ENCODE measurements around the gene LENG9. TPM values are rescaled to one million over a fixed set of nuclear protein-coding genes. Genes with fewer than 3 reads are reported as not detected.
A peak's percentile ranks its signal among the peaks of the same experiment; 100 is the strongest.
"Not testable (repeated sequence)": the region's sequence is repeated elsewhere in the genome, so short reads cannot be mapped to it uniquely, and the experiment has no call there.

The LENG9 gene
- total and polyA plus RNA-seq, 2 of the 13 experiments (the other 11 are each of a cell fraction or from before 2014, with no cell fraction given), result 0.75 to 2.9 TPM

GRCh38 chr19:54509200-54509940 lies 45.8 kb upstream of the LENG9 start:
- intact Hi-C loops (cut with micrococcal nuclease; ENCODE audit: unreplicated experiment); DNase-seq (ENCODE audit: low spot score): not testable (repeated sequence)
- 0% methylated on average over 2 of the region's 21 CpGs for WGBS (ENCODE audit: low lambda C conversion rate)

GRCh38 chr19:54508487-54508886 lies 44.9 kb upstream of the LENG9 start:
- H3K9ac ChIP-seq (ENCODE audit: insufficient read depth, low read depth, low read length); POLR2A ChIA-PET; intact Hi-C loops (cut with micrococcal nuclease; ENCODE audit: unreplicated experiment); H3K36me3 ChIP-seq (replicated peaks in 1 of 2; ENCODE audit: control insufficient read depth in 1 of 2, insufficient read depth in 2 of 2, low read length in 2 of 2); H4K20me1 ChIP-seq (ENCODE audit: insufficient read depth, low read length); CTCF ChIA-PET (ENCODE audit: low intra/inter-chr PET ratio, low total read pairs); H3K27ac ChIP-seq (ENCODE audit: extremely low read length, insufficient read depth, low read length); H2AFZ ChIP-seq (ENCODE audit: low read length); H3K9me3 ChIP-seq (ENCODE audit: low read length); H3K79me2 ChIP-seq (ENCODE audit: insufficient read depth, low read length); in situ Hi-C loops (cut with HindIII; ENCODE audit: extremely low pct_ligation_motif_present, low pct_unique_long_range_greater_than_20kb); H3K4me3 ChIP-seq (replicated peaks in 1 of 3; ENCODE audit: insufficient read depth in 1 of 3, low read depth in 2 of 3, low read length in 3 of 3); H3K27me3 ChIP-seq (ENCODE audit: control insufficient read depth in 1 of 2, insufficient read depth in 2 of 2, low read length in 2 of 2); BruUV-seq (replicated peaks); TF ChIP-seq NR2F6 (IDR thresholded peaks at IDR 0.05): not testable (repeated sequence)
- no CpG with 5 or more reads among the region's 3 CpGs for WGBS (ENCODE audit: low lambda C conversion rate)
- FAIRE-seq (peak; percentile 72), ATAC-seq (peak; percentile 83), DNase-seq (ENCODE audit: low spot score) (peak; percentile 41)
- peak overlapping the region; percentile 38; the same call in 1 of the 2 replicates for H3K4me2 ChIP-seq (ENCODE audit: low read depth, low read length)
- TF ChIP-seq SP5 (CRISPR knock-in tag; IDR thresholded peaks at IDR 0.05; ENCODE audit: borderline replicate concordance, low read depth) (peak; percentile 51; the same call in 1 of the 2 replicates), HNF4A (CRISPR knock-in tag; IDR thresholded peaks at IDR 0.05) (peak; percentile 73), NR2F6 (CRISPR knock-in tag; IDR thresholded peaks at IDR 0.05) (0 out of 2 replicates have a peak, but pooled peaks have one; percentile 13), THRA (CRISPR knock-in tag; IDR thresholded peaks at IDR 0.05; ENCODE audit: borderline replicate concordance) (peak; percentile 80; the same call in 1 of the 2 replicates), RXRA (CRISPR knock-in tag; IDR thresholded peaks at IDR 0.05) (peak; percentile 32; the same call in 1 of the 2 replicates), PATZ1 (CRISPR knock-in tag; IDR thresholded peaks at IDR 0.05) (peak; percentile 47; the same call in 1 of the 2 replicates)
- H3K4me1 ChIP-seq (ENCODE audit: insufficient read depth, low read length), result peaks cover 16% of the 10 kb centered on the region

More at GRCh38 chr19:54509200-54509940, 45.8 kb upstream of the LENG9 start:
- H3K9ac ChIP-seq (ENCODE audit: insufficient read depth, low read depth, low read length); H3K79me2 ChIP-seq (ENCODE audit: insufficient read depth, low read length); BruUV-seq (replicated peaks); H3K36me3 ChIP-seq (replicated peaks in 1 of 2; ENCODE audit: control insufficient read depth in 1 of 2, insufficient read depth in 2 of 2, low read length in 2 of 2); H3K27me3 ChIP-seq (ENCODE audit: control insufficient read depth in 1 of 2, insufficient read depth in 2 of 2, low read length in 2 of 2); in situ Hi-C loops (cut with HindIII; ENCODE audit: extremely low pct_ligation_motif_present, low pct_unique_long_range_greater_than_20kb); H3K4me3 ChIP-seq (replicated peaks in 1 of 3; ENCODE audit: insufficient read depth in 1 of 3, low read depth in 2 of 3, low read length in 3 of 3); H4K20me1 ChIP-seq (ENCODE audit: insufficient read depth, low read length); POLR2A ChIA-PET; H2AFZ ChIP-seq (ENCODE audit: low read length); H3K27ac ChIP-seq (ENCODE audit: extremely low read length, insufficient read depth, low read length); CTCF ChIA-PET (ENCODE audit: low intra/inter-chr PET ratio, low total read pairs); H3K9me3 ChIP-seq (ENCODE audit: low read length): not testable (repeated sequence)
- Histone ChIP-seq H3K4me1 (ENCODE audit: insufficient read depth, low read length) (peaks cover 16% of the 10 kb centered on the region), H3K4me2 (ENCODE audit: low read depth, low read length) (peak overlapping the region; percentile 45; the same call in 1 of the 2 replicates)
- ATAC-seq (peak; percentile 77), FAIRE-seq (peak; percentile 67)

Measured in HepG2 (cell line).